Stimulated activated naive CD8-positive, alpha-beta T cell treated with anti-CD3 and anti-CD28 coated beads, Interleukin-15, Interleukin-2, amounts not matched to agents 100 ng/mL and 50 ng/mL, for 24 hours (primary cell): ENCODE data around the gene PADI1.

Experiments
- H3K27ac Mint-ChIP-seq: one replicate; pipeline ENCODE4 v1.8.0; 2021; ENCODE audit warnings: mild to moderate bottlenecking, mixed read lengths
- H3K27me3 Mint-ChIP-seq: one replicate; pipeline ENCODE4 v1.8.0; 2021; ENCODE audit warnings: mixed read lengths
- H3K36me3 Mint-ChIP-seq: one replicate; pipeline ENCODE4 v1.8.0; 2021; ENCODE audit warnings: low read depth, mixed read lengths
- H3K4me1 Mint-ChIP-seq: one replicate; pipeline ENCODE4 v1.8.0; 2021; ENCODE audit warnings: low read depth, mixed read lengths
- H3K4me3 Mint-ChIP-seq: one replicate; pipeline ENCODE4 v1.8.0; 2021; ENCODE audit warnings: mild to moderate bottlenecking, mixed read lengths
- H3K9me3 Mint-ChIP-seq: one replicate; pipeline ENCODE4 v1.8.0; 2021; ENCODE audit warnings: mixed read lengths

The PADI1 gene

DNA sequence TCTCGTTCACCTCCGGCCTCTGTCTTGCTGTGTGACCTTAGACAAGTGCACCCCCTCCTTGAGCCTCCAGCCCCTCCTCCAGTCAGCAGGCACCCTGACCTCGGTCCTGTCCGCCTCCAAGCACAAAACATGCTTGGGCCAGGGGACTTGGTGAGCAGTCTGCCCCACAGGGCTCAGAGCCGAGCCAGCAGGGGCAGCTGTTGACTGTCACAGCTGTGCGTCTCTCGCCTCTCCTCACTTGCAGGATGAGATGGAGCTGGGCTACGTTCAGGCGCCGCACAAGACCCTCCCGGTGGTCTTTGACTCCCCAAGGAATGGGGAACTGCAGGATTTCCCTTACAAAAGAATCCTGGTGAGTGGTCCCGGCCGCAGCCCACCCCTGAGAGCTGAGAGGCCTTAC is 68.2 kb downstream of the PADI1 start:
- Mint-ChIP-seq H3K4me3 (no peak overlapping the region), H3K36me3 (no peaks in the 10 kb centered on the region), H3K9me3 (no peaks in the 10 kb centered on the region), H3K27ac (no peak overlapping the region), H3K4me1 (no peaks in the 10 kb centered on the region), H3K27me3 (peaks cover 6% of the 10 kb centered on the region)

DNA sequence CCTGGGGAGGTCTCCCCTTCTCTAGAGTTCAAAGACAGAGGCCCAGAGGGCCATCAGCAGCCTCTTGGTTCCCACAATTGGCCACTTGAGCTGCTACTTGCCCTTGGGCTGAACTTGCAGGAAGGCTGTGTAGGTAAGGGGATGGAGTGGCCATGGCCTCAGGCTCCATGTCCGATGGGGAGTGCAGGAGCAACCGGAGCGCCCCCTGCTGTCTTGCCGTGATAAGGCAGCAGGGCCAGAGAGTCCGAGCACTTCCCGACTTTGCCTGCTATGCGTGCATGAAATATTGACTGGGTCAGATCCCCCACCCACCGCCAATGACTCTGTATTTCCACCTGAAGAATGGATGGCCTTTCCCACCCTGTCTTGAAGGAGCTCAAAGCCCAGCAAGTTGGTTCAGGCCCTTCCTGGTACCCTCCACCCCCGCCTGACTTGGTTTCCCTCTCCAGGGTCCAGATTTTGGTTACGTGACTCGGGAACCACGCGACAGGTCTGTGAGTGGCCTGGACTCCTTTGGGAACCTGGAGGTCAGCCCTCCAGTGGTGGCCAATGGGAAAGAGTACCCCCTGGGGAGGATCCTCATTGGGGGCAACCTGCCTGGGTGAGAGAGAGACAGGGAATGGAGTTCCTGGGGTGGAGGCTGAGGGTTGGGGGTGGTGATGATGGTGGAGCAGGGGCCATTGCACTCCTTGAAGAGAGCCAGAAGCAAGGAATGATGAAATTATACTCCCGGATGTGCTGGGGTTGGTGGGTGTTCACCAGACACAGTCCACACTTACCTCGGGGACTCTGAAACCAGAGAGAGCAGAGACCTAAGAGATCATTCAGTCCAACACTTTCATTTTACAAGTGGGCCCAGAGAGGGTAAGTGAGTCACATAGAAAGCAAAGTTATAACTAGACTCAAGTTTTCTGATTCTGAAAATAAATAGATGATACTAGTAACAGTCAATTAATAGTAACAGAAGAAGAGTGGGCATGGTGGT is 69.5 kb downstream of the PADI1 start:
- Mint-ChIP-seq H3K27me3 (peaks cover 10% of the 10 kb centered on the region), H3K4me1 (no peaks in the 10 kb centered on the region), H3K36me3 (no peaks in the 10 kb centered on the region), H3K9me3 (no peaks in the 10 kb centered on the region), H3K4me3 (no peak overlapping the region), H3K27ac (no peak overlapping the region)

DNA sequence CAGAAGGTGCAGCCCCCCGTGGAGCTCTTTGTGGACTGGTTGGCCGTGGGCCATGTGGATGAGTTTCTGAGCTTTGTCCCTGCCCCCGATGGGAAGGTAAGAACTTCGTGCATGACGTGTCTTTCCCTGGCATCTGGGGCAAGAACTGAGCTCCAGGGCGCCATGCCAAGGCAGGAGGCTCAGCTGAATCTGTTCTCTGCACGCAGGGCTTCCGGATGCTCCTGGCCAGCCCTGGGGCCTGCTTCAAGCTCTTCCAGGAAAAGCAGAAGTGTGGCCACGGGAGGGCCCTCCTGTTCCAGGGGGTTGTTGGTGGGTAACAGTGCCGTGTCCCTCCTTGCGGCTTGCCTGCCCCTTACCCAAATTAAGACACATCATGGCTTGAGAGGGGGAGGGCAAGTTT is 71.6 kb downstream of the PADI1 start:
- Mint-ChIP-seq H3K36me3 (no peaks in the 10 kb centered on the region), H3K4me1 (no peaks in the 10 kb centered on the region), H3K9me3 (no peaks in the 10 kb centered on the region), H3K4me3 (no peak overlapping the region), H3K27me3 (peaks cover 10% of the 10 kb centered on the region), H3K27ac (no peak overlapping the region)

DNA sequence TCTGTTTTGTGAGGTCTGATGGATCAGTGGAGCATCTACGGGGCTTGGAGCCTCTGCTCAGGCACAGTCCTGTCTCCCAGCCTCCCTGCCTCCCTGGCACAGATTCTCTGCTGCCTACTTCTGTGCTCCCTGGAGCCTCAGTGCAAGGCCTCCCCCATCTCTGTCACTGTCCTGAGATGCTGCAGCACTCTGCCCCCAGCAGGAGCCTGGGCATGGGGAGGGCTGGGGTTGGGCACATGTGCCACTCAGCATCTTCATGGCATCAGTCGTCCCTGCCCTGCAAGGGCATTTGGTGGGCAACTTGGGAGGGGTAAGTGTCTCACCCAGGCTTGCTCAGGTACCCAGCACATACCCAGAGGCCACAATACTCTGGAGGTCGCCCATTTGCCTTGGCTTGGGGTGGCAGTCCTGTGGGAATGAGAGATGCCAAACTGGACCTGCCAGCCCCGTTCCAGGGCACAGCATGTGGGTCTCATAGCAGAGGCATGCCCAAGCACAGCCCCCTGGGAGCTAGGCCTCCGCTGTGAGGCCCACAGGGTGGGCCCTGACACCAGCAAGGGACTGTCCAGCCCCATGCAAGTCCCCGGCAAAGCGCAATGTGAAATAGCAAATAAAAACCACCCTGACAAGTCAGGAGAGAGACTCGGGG is 72.7 kb downstream of the PADI1 start:
- Mint-ChIP-seq H3K36me3 (no peaks in the 10 kb centered on the region), H3K9me3 (no peaks in the 10 kb centered on the region), H3K4me1 (no peaks in the 10 kb centered on the region), H3K27me3 (peaks cover 16% of the 10 kb centered on the region), H3K27ac (no peak overlapping the region), H3K4me3 (no peak overlapping the region)

DNA sequence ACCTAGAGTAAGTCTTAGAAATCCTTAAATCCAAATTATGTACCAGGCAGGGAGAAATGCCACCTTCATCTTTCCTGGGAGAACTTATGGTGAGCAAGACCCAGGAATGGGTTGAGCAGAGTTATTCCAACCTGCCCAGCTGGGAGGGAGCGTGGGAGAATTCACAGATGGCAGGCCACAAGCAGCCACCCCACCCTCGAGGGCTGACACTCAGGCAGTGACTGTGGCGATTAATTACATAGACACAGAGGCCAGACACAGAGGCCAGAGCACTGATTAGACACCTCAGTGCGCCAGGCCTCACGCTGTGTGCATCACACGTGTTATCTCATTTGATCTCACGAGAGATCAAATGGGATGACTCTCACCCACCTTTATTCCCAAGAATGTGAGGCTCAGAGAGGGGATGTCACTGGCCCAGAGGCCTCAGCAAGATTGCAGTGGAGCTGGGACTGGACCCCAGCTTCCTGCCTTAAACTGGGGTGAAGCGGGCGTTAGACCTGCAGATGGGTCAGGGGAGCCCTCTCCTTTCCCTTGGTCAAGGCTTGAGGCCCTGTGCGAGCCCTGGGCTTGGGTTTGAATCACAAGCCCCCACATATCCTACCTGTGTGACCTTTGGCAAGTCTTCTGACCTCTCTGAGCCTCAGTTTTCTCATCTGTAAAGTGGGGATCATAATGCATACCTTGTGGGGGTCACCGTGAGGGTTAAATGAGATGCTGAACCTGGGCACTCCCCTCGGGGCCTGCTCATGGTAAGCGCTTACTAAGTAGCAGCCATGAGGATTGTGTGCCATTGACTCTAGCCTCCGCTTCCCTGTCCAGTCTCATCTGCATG is 74.3 kb downstream of the PADI1 start:
- H3K4me1 Mint-ChIP-seq: no peaks in the 10 kb centered on the region
- no peaks in the 10 kb centered on the region for H3K36me3 Mint-ChIP-seq
- no peak overlapping the region for H3K27ac Mint-ChIP-seq
- H3K27me3 Mint-ChIP-seq: peaks cover 16% of the 10 kb centered on the region
- H3K4me3 Mint-ChIP-seq: no peak overlapping the region
- no peaks in the 10 kb centered on the region for H3K9me3 Mint-ChIP-seq

DNA sequence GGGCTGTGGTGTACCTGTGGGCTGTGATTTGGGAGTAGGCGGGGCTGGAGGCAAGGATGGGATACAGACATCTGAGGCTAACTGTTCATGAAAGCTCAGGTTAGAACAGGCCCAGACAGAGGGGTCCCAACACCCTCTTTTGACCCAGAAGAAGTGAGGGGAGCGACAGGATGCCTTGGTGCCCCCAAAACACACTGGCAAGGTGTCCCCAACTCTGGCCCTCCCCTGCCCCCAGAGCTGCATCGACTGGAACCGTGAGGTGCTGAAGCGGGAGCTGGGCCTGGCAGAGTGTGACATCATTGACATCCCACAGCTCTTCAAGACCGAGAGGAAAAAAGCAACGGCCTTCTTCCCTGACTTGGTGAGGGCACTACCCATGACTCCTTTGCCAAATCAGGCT is 75.5 kb downstream of the PADI1 start:
- H3K27me3 Mint-ChIP-seq: peaks cover 12% of the 10 kb centered on the region
- no peak overlapping the region for H3K4me3 Mint-ChIP-seq
- no peaks in the 10 kb centered on the region for H3K9me3 Mint-ChIP-seq
- no peaks in the 10 kb centered on the region for H3K4me1 Mint-ChIP-seq
- no peaks in the 10 kb centered on the region for H3K36me3 Mint-ChIP-seq
- H3K27ac Mint-ChIP-seq: no peak overlapping the region

DNA sequence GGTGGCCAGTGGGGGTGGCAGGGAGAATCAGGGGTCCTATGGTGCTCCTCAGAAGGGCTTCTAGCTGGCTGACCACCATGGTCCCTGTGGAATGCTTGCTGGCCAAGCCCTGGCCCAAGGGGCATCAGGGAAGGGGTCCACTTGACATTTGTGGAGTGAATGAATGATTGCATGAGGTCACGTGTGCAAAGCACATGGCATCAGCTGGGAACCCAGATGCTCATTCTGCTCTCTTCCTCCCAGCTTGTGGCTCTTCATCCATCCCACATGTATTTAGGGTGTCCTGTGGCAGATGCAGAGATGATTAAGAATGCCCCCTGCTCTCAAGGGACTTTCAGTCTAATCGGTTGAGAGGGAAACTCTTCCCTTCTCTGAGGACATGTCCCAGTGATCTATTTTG is 76.0 kb downstream of the PADI1 start:
- H3K4me3 Mint-ChIP-seq: no peak overlapping the region
- H3K27me3 Mint-ChIP-seq: peaks cover 11% of the 10 kb centered on the region
- H3K36me3 Mint-ChIP-seq: no peaks in the 10 kb centered on the region
- H3K9me3 Mint-ChIP-seq: no peaks in the 10 kb centered on the region
- H3K27ac Mint-ChIP-seq: no peak overlapping the region
- no peaks in the 10 kb centered on the region for H3K4me1 Mint-ChIP-seq

DNA sequence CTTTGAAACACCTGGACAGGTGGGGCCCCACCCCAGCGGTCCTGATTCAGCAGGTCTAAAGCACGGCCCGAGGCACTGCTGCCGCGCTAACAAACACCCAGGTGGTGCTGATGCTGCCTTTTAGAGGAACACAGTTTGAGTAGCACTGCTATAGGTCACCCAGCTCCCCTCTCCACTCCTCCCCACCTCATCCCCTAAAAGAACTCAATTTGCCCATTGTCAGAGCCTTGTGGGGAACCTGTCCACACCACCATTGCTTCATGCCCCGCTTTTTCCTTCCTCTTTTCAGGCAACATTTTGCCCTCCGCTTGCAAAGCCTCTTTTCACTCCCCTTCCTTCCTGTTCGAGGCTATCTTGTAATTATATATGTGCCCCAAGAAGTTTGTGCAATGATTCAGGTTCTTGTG is 76.8 kb downstream of the PADI1 start:
- Mint-ChIP-seq H3K4me3 (no peak overlapping the region), H3K27me3 (peaks cover 11% of the 10 kb centered on the region), H3K27ac (no peak overlapping the region), H3K9me3 (no peaks in the 10 kb centered on the region), H3K4me1 (no peaks in the 10 kb centered on the region), H3K36me3 (no peaks in the 10 kb centered on the region)

DNA sequence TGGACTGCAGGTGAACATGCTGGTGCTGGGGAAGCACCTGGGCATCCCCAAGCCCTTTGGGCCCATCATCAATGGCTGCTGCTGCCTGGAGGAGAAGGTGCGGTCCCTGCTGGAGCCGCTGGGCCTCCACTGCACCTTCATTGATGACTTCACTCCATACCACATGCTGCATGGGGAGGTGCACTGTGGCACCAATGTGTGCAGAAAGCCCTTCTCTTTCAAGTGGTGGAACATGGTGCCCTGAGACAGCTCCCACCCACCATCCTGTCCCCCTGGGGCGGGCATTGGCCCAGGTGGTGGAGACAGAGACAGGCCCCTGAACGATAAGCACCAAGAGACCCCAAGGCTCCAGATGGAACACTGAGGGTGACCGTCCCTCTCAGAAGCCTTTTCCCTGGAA is 77.9 kb downstream of the PADI1 start:
- no peaks in the 10 kb centered on the region for H3K9me3 Mint-ChIP-seq
- H3K27ac Mint-ChIP-seq: no peak overlapping the region
- no peaks in the 10 kb centered on the region for H3K4me1 Mint-ChIP-seq
- no peaks in the 10 kb centered on the region for H3K36me3 Mint-ChIP-seq
- no peak overlapping the region for H3K4me3 Mint-ChIP-seq
- H3K27me3 Mint-ChIP-seq: peaks cover 11% of the 10 kb centered on the region

DNA sequence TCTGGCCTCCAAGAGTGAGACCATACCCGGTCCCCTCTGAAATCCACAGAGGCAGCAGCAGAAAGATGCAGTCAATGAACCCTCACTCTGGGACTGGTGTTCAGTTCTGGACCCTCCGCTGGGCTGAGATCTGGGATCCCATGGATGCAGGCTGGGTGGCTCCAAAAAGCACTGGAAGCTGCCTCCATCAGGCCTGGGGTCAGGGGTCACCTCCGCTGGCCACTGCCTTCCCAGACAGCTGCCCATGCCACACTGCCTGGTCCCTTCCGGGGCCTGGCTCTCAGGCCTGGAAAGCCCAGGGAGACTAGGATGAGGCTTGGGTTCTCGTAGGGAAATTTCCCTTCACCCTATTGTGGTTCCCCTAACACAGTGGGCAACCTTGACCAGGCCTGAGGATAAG is 81.7 kb downstream of the PADI1 start:
- Mint-ChIP-seq H3K27me3 (peaks cover 12% of the 10 kb centered on the region), H3K27ac (no peak overlapping the region), H3K9me3 (no peaks in the 10 kb centered on the region), H3K4me3 (no peak overlapping the region), H3K4me1 (no peaks in the 10 kb centered on the region), H3K36me3 (no peaks in the 10 kb centered on the region)

DNA sequence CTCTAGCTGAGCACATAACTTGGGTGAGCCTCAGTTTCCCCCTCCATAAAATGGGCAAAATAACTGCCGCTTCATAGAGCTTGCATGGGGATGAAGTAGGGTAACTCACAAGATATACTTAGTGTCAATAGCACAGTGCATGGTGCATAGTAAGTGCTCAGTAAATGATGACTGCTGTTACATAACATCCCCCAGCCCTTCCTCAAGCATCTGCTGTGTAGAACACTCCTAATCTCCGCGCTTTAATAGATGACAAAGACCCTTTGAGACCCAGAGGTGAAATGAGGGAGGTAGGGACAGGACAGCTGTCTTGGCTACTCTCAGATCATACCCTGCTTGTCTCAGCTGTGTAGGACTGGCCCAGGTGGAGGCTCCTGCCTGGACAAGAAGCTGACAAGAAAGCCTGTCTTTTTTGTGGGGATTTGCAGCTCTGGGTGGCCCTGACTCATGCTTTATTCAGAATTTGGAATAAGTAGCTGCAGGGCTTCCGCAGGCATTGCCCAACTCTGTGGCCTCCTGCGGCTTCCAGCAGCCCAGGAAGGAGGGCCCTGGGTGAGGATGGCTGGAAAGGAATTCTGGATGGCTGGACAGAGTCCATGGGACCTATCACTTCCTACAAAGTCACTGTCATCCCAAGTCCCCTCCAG is 82.3 kb downstream of the PADI1 start:
- Mint-ChIP-seq H3K4me1 (no peaks in the 10 kb centered on the region), H3K4me3 (no peak overlapping the region), H3K27me3 (peaks cover 8% of the 10 kb centered on the region)

DNA sequence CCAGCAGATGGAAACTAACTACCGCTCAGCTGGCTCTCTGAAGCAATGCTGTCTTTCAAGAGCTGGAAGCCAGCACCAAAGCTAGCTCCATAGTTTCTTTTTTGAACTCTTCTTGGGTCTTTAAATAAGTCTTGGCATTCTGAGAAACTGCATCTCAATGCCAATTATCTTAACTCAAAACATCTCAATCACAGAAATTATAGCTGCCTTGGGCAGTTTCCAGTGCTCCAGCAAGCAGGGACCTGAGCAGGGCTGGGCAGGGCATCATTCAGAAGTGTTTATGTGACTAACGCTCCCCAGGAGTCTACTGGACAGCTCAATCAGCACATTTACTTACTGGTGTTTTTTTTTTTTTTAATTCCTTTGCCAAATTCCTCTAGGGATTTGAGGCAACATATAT is 84.8 kb downstream of the PADI1 start:
- Mint-ChIP-seq H3K36me3 (no peaks in the 10 kb centered on the region), H3K9me3 (no peaks in the 10 kb centered on the region), H3K27ac (no peak overlapping the region), H3K27me3 (peaks cover 23% of the 10 kb centered on the region), H3K4me3 (no peak overlapping the region), H3K4me1 (no peaks in the 10 kb centered on the region)

More for the DNA sequence above, 82.3 kb downstream of the PADI1 start:
- Mint-ChIP-seq H3K9me3 (no peaks in the 10 kb centered on the region), H3K27ac (no peak overlapping the region), H3K36me3 (no peaks in the 10 kb centered on the region)

DNA sequence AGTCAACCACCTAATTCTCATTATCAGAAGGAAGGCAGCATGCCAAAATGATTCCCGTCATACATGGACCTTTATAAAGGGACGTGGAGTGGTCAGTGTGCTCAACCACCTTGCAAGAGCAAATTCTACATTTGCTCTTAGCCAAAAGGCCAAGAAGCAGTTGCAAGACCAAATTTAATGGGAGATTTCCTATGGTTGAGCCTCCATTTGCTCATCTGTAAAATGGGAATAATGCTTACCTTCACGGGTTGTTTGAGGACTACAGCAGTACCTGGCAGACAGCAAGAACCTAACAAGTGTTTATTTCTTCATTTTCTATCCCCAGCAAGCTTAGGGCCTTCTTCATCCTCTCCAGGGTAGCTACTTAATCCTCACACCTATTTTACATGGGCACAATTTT is 85.6 kb downstream of the PADI1 start:
- Mint-ChIP-seq H3K27ac (no peak overlapping the region), H3K27me3 (peaks cover 23% of the 10 kb centered on the region), H3K4me1 (no peaks in the 10 kb centered on the region), H3K9me3 (no peaks in the 10 kb centered on the region), H3K36me3 (no peaks in the 10 kb centered on the region), H3K4me3 (no peak overlapping the region)

DNA sequence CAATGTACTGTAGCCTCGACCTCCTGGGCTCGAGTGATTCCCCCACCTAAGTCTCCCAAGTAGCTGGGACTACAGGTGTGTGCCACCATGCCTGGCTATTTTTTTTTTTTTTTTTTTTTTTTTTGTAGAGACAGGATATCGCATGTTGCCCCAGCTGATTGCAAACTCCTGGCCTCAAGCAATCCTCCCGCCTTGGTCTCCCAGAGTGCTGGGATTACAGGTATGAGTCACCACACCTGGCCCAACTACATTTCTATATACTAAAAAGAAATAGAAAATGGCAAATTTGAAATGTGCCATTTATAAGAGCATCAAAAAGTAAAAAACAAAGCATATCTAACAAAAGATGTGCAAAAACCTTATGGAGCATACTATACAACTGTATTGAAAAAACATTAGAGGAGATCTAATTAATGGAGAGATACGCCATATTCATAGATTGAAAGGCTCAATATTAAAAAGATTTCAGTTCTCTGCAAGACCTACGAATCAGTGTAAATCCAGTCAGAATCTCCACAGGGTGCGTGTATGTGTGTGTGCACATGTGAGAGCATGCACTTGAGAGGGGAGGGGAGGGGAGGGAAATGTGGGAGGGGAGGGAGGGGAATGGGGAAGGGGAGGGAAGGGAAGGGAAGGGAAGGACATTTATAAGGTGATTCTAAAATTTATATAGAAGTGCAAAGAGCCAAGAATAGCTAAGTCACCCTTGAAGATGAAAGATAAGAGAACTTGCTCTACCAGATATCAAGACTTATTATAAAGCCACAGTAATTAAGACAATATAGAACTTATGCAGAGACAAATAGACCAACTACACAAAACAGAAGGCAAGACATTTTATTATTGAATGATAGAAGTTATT is 87.6 kb downstream of the PADI1 start:
- H3K36me3 Mint-ChIP-seq: no peaks in the 10 kb centered on the region
- H3K27me3 Mint-ChIP-seq: peaks cover 23% of the 10 kb centered on the region
- no peaks in the 10 kb centered on the region for H3K9me3 Mint-ChIP-seq
- no peak overlapping the region for H3K4me3 Mint-ChIP-seq
- no peak overlapping the region for H3K27ac Mint-ChIP-seq
- H3K4me1 Mint-ChIP-seq: no peaks in the 10 kb centered on the region
